ENCODE measurements around the gene LYZ.

Gene LYZ

GRCh38 chr12:69337311-69338090 is 10.7 kb upstream of the LYZ start:
- H3K27me3 ChIP-seq = no peaks in the 10 kb centered on the region
- no peaks in the 10 kb centered on the region for H3K9me3 ChIP-seq
- H3K4me1 ChIP-seq (ENCODE audit: control insufficient read depth in 1 of 2, insufficient read depth in 1 of 2, low read depth in 1 of 2, low read length in 1 of 2) = peaks cover 97 to 100% of the 10 kb centered on the region in 2 experiments
- no peaks in the 10 kb centered on the region for H3K36me3 ChIP-seq
- peak overlapping the region in 1 of 2 experiments; percentile 37 for H3K4me3 ChIP-seq (ENCODE audit: low read depth in 1 of 2, low read length in 1 of 2)
- TF ChIP-seq CTCF (IDR thresholded peaks at IDR 0.05) = no peak
- peak overlapping the region; percentile 91 for H3K27ac ChIP-seq

GRCh38 chr12:69338120-69338859 is 9.9 kb upstream of the LYZ start:
- TF ChIP-seq CTCF (IDR thresholded peaks at IDR 0.05) = no peak
- H3K27me3 ChIP-seq = no peaks in the 10 kb centered on the region
- H3K27ac ChIP-seq = peak overlapping the region; percentile 91
- no peaks in the 10 kb centered on the region for H3K9me3 ChIP-seq
- no peaks in the 10 kb centered on the region for H3K36me3 ChIP-seq
- peak overlapping the region in 1 of 2 experiments; percentile 37 for H3K4me3 ChIP-seq (ENCODE audit: low read depth in 1 of 2, low read length in 1 of 2)
- peaks cover 97 to 100% of the 10 kb centered on the region in 2 experiments for H3K4me1 ChIP-seq (ENCODE audit: control insufficient read depth in 1 of 2, insufficient read depth in 1 of 2, low read depth in 1 of 2, low read length in 1 of 2)

GRCh38 chr12:69338936-69339335 is 9.2 kb upstream of the LYZ start:
- H3K27me3 ChIP-seq = no peaks in the 10 kb centered on the region
- no peaks in the 10 kb centered on the region for H3K9me3 ChIP-seq
- H3K36me3 ChIP-seq = no peaks in the 10 kb centered on the region
- TF ChIP-seq CTCF (IDR thresholded peaks at IDR 0.05) = no peak
- peak overlapping the region; percentile 91 for H3K27ac ChIP-seq
- peak overlapping the region in 1 of 2 experiments; percentile 37 for H3K4me3 ChIP-seq (ENCODE audit: low read depth in 1 of 2, low read length in 1 of 2)
- H3K4me1 ChIP-seq (ENCODE audit: control insufficient read depth in 1 of 2, insufficient read depth in 1 of 2, low read depth in 1 of 2, low read length in 1 of 2) = peaks cover 97 to 100% of the 10 kb centered on the region in 2 experiments

GRCh38 chr12:69339999-69340398 is 8.2 kb upstream of the LYZ start:
- H3K36me3 ChIP-seq = no peaks in the 10 kb centered on the region
- H3K4me1 ChIP-seq (ENCODE audit: control insufficient read depth in 1 of 2, insufficient read depth in 1 of 2, low read depth in 1 of 2, low read length in 1 of 2) = peaks cover 97 to 100% of the 10 kb centered on the region in 2 experiments
- TF ChIP-seq CTCF (IDR thresholded peaks at IDR 0.05) = no peak
- no peaks in the 10 kb centered on the region for H3K27me3 ChIP-seq
- peak overlapping the region in 1 of 2 experiments; percentile 42 for H3K4me3 ChIP-seq (ENCODE audit: low read depth in 1 of 2, low read length in 1 of 2)
- no peaks in the 10 kb centered on the region for H3K9me3 ChIP-seq
- H3K27ac ChIP-seq = peak overlapping the region; percentile 91

GRCh38 chr12:69341328-69341727 is 6.9 kb upstream of the LYZ start:
- peaks cover 93 to 97% of the 10 kb centered on the region in 2 experiments for H3K4me1 ChIP-seq (ENCODE audit: control insufficient read depth in 1 of 2, insufficient read depth in 1 of 2, low read depth in 1 of 2, low read length in 1 of 2)
- H3K4me3 ChIP-seq (ENCODE audit: low read depth in 1 of 2, low read length in 1 of 2) = peak overlapping the region; percentile 26 to 42
- TF ChIP-seq CTCF (IDR thresholded peaks at IDR 0.05) = no peak
- H3K27ac ChIP-seq = peak overlapping the region; percentile 91
- no peaks in the 10 kb centered on the region for H3K36me3 ChIP-seq
- H3K27me3 ChIP-seq = no peaks in the 10 kb centered on the region
- no peaks in the 10 kb centered on the region for H3K9me3 ChIP-seq

All from neutrophil (primary cell).